ENCODE measurements around the gene FAM110D. TPM values are rescaled to one million over a fixed set of nuclear protein-coding genes. Genes with fewer than 3 reads are reported as not detected.

FAM110D gene
- total RNA-seq, 1 experiment from 2014 or later = 0.16 TPM

DNA sequence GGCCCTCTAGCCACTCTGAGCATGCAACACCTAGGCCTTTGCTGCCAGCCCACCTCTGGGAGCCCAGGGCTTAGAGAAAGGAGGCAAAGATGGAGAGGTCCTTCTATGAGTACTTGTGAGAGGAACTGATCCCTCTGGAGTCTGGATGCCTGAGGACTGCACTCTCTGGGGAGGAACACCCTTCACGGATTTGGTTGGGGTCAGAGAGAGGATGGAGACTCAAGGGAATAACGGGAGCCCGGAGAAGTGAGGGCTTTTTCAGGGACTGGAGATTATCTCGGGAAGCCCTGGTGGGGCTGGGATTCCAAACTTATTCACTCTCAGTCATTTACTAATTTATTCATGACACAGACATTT, 10.3 kb downstream of the FAM110D start:
- BruUV-seq (replicated peaks) = no TSS peak
- Histone ChIP-seq H3K9me3 (no peaks in the 10 kb centered on the region), H3K27me3 (replicated peaks; ENCODE audit: control insufficient read depth, insufficient read depth, low read length) (no peaks in the 10 kb centered on the region), H3K4me1 (peaks cover 2% of the 10 kb centered on the region; the same call in 1 of the 2 replicates), H3K4me3 (ENCODE audit: low read depth, low read length) (peak overlapping the region; percentile 81), H3K36me3 (ENCODE audit: control insufficient read depth, insufficient read depth, low read length) (no peaks in the 10 kb centered on the region)
- Mint-ChIP-seq H3K36me3 (ENCODE audit: insufficient read depth, unreplicated experiment) (peaks cover 9% of the 10 kb centered on the region), H3K27ac (ENCODE audit: unreplicated experiment) (peak overlapping the region; percentile 84), H3K4me1 (ENCODE audit: low read depth, unreplicated experiment) (peaks cover 6% of the 10 kb centered on the region), H3K27me3 (ENCODE audit: insufficient read depth, unreplicated experiment) (no peaks in the 10 kb centered on the region), H3K4me3 (ENCODE audit: unreplicated experiment) (peak overlapping the region; percentile 79), H3K9me3 (ENCODE audit: unreplicated experiment) (no peaks in the 10 kb centered on the region)
- CTCF ChIA-PET = interaction anchor here (0.6 to 2.1 kb wide), 12 partner anchors 9 to 133 kb away, joined by 3 to 58 read pairs (median 5); partner anchors contain the start of genes CATSPER4, CEP85, CNKSR1 and FAM110D
- no peak for DNase-seq
- TF ChIP-seq, protein P1, sequence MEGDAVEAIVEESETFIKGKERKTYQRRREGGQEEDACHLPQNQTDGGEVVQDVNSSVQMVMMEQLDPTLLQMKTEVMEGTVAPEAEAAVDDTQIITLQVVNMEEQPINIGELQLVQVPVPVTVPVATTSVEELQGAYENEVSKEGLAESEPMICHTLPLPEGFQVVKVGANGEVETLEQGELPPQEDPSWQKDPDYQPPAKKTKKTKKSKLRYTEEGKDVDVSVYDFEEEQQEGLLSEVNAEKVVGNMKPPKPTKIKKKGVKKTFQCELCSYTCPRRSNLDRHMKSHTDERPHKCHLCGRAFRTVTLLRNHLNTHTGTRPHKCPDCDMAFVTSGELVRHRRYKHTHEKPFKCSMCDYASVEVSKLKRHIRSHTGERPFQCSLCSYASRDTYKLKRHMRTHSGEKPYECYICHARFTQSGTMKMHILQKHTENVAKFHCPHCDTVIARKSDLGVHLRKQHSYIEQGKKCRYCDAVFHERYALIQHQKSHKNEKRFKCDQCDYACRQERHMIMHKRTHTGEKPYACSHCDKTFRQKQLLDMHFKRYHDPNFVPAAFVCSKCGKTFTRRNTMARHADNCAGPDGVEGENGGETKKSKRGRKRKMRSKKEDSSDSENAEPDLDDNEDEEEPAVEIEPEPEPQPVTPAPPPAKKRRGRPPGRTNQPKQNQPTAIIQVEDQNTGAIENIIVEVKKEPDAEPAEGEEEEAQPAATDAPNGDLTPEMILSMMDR (IDR thresholded peaks at IDR 0.05; ENCODE audit: insufficient read depth in 1 of 2, low read depth in 1 of 2, low read length in 1 of 2, severe bottlenecking in 1 of 2, unreplicated experiment in 1 of 2) = no peak
- POLR2A ChIA-PET = interaction anchor here (0.7 to 1.8 kb wide), 6 partner anchors 65 to 185 kb away, joined by 3 to 10 read pairs (median 4); partner anchors contain the start of genes CEP85, CRYBG2 and SH3BGRL3
- intact Hi-C loops (cut with micrococcal nuclease; ENCODE audit: unreplicated experiment) = loop anchor here (1.0 kb wide), 1 partner anchor 65 kb away; the partner anchor contains the start of gene CEP85

GRCh38 chr1:26169669-26170471, 11.0 kb downstream of the FAM110D start, which contains the start of gene ZNF593:
Gene ZNF593 (plus strand): TSS chr1:26169908. CDS start chr1:26169984, 76 bp downstream.
- peaks cover 2% of the 10 kb centered on the region for H3K4me1 Mint-ChIP-seq (ENCODE audit: low read depth, unreplicated experiment)
- BruUV-seq (replicated peaks) = TSS peak; percentile 92

DNA sequence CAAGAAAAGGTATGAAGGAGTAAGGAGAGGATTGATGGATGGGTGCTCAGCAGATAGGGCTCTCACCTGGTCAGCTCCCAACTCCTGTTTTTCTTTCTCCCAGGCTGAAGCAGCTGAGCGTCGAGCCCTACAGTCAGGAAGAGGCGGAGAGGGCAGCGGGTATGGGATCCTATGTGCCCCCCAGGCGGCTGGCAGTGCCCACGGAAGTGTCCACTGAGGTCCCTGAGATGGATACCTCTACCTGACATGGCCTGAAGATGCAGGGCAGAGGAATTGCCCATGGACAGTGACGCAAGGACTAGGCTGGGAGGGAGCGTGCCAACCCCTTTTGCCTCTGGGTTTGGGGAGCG, 11.6 kb downstream of the FAM110D start:
- no peak for DNase-seq
- Histone ChIP-seq H3K27me3 (replicated peaks; ENCODE audit: control insufficient read depth, insufficient read depth, low read length) (no peaks in the 10 kb centered on the region), H3K4me3 (ENCODE audit: low read depth, low read length) (peak overlapping the region; percentile 81), H3K36me3 (ENCODE audit: control insufficient read depth, insufficient read depth, low read length) (no peaks in the 10 kb centered on the region), H3K4me1 (no peaks in the 10 kb centered on the region), H3K9me3 (no peaks in the 10 kb centered on the region)
- intact Hi-C loops (cut with micrococcal nuclease; ENCODE audit: unreplicated experiment) = no loop called here
- H3K27ac Mint-ChIP-seq (ENCODE audit: unreplicated experiment) = peak overlapping the region; percentile 84
- POLR2A ChIA-PET = interaction anchor here (0.6 to 1.8 kb wide), 4 partner anchors 26 to 539 kb away, joined by 4 to 15 read pairs (median 7); partner anchors contain the start of genes CEP85 and SH3BGRL3
- peak overlapping the region; percentile 79 for H3K4me3 Mint-ChIP-seq (ENCODE audit: unreplicated experiment)
- H3K9me3 Mint-ChIP-seq (ENCODE audit: unreplicated experiment) = no peaks in the 10 kb centered on the region
- no peaks in the 10 kb centered on the region for H3K4me1 Mint-ChIP-seq (ENCODE audit: low read depth, unreplicated experiment)
- TF ChIP-seq, protein P1 (IDR thresholded peaks at IDR 0.05; ENCODE audit: insufficient read depth in 1 of 2, low read depth in 1 of 2, low read length in 1 of 2, severe bottlenecking in 1 of 2, unreplicated experiment in 1 of 2) = no peak
- CTCF ChIA-PET = interaction anchor here (0.8 to 2.1 kb wide), 9 partner anchors 8 to 135 kb away, joined by 3 to 58 read pairs (median 6); partner anchors contain the start of genes CATSPER4, CEP85 and CNKSR1
- no TSS peak for BruUV-seq (replicated peaks)
- H3K27me3 Mint-ChIP-seq (ENCODE audit: insufficient read depth, unreplicated experiment) = no peaks in the 10 kb centered on the region
- peaks cover 9% of the 10 kb centered on the region for H3K36me3 Mint-ChIP-seq (ENCODE audit: insufficient read depth, unreplicated experiment)

More at GRCh38 chr1:26169669-26170471, 11.0 kb downstream of the FAM110D start, which contains the start of gene ZNF593:
- H3K9me3 ChIP-seq = no peaks in the 10 kb centered on the region
- H3K36me3 ChIP-seq (ENCODE audit: control insufficient read depth, insufficient read depth, low read length) = no peaks in the 10 kb centered on the region
- H3K36me3 Mint-ChIP-seq (ENCODE audit: insufficient read depth, unreplicated experiment) = peaks cover 9% of the 10 kb centered on the region
- peak within 1 kb of the TSS; percentile 81 for H3K4me3 ChIP-seq (ENCODE audit: low read depth, low read length)
- DNase-seq = peak; percentile 90 to 92
- peak within 1 kb of the TSS; percentile 79 for H3K4me3 Mint-ChIP-seq (ENCODE audit: unreplicated experiment)
- POLR2A ChIA-PET = interaction anchor here (0.6 to 1.8 kb wide), 8 partner anchors 27 to 539 kb away, joined by 3 to 15 read pairs (median 4); partner anchors contain the start of genes CEP85, CRYBG2 and SH3BGRL3
- CTCF ChIA-PET = interaction anchor here (0.8 to 2.1 kb wide), 14 partner anchors 8 to 222 kb away, joined by 3 to 58 read pairs (median 5); partner anchors contain the start of genes CATSPER4, CEP85, CNKSR1 and FAM110D
- H3K27me3 ChIP-seq (replicated peaks; ENCODE audit: control insufficient read depth, insufficient read depth, low read length) = no peaks in the 10 kb centered on the region
- H3K27me3 Mint-ChIP-seq (ENCODE audit: insufficient read depth, unreplicated experiment) = no peaks in the 10 kb centered on the region
- intact Hi-C loops (cut with micrococcal nuclease; ENCODE audit: unreplicated experiment) = loop anchor here (1.0 kb wide), 1 partner anchor 64 kb away; the partner anchor contains the start of gene CEP85
- no peaks in the 10 kb centered on the region for H3K9me3 Mint-ChIP-seq (ENCODE audit: unreplicated experiment)
- no peaks in the 10 kb centered on the region for H3K4me1 ChIP-seq
- H3K27ac Mint-ChIP-seq (ENCODE audit: unreplicated experiment) = peak within 1 kb of the TSS; percentile 84
- TF ChIP-seq, protein P1 (IDR thresholded peaks at IDR 0.05; ENCODE audit: insufficient read depth in 1 of 2, low read depth in 1 of 2, low read length in 1 of 2, severe bottlenecking in 1 of 2, unreplicated experiment in 1 of 2) = peak; percentile 71 to 81

All from Caco-2 (cell line).